H1 (cell line): ENCODE measurements around the gene TMBIM6. TPM values are rescaled to one million over a fixed set of nuclear protein-coding genes. Genes with fewer than 3 reads are reported as not detected.
A peak's percentile ranks its signal among the peaks of the same experiment; 100 is the strongest.

Experiments used
- CTCF ChIA-PET: fragments of 300-600 bp; sonication (Branson Sonifier 250); formaldehyde crosslinking; loops from one replicate; lab custom pipeline; 2021; ENCODE audit not compliant: partially characterized antibody; lab: Charles Lee
- POLR2A ChIA-PET: fragments of 300-600 bp; sonication (Branson Sonifier 250); formaldehyde crosslinking; loops from one replicate; lab custom pipeline; 2021; ENCODE audit warnings: inconsistent platforms; ENCODE audit not compliant: partially characterized antibody; lab: Charles Lee
- DNase-seq, 2 experiments: peaks; one replicate each; pipeline versions ENCODE4 v3.0.0 to v3.0.0-alpha.2; 2010 to 2022; ENCODE audit warnings: low spot score in 2 of 2, low read depth in 1 of 2, mixed read lengths in 1 of 2
- FAIRE-seq: peaks from 2 replicates; lab custom pipeline; 2011; peaks lifted over from hg19 to GRCh38; lab: Jason Lieb, UNC
- H2AFZ ChIP-seq: 2 replicates; pipeline ENCODE4 v1.8.1; 2012; ENCODE audit warnings: low read length, inconsistent platforms
- H2AK5ac ChIP-seq: 2 replicates; pipeline ENCODE4 v1.6.1; 2013; ENCODE audit warnings: low read depth, low read length
- H2BK120ac ChIP-seq: replicated peaks from 2 replicates; pipeline ENCODE3; 2013; ENCODE audit warnings: low read depth, low read length, inconsistent platforms
- H2BK12ac ChIP-seq: 2 replicates; pipeline ENCODE4 v1.6.1; 2013; ENCODE audit warnings: low read depth, low read length
- H2BK15ac ChIP-seq: 2 replicates; pipeline ENCODE4 v1.6.1; 2013; ENCODE audit warnings: low read length
- H2BK20ac ChIP-seq: 2 replicates; pipeline ENCODE4 v1.6.1; 2013; ENCODE audit warnings: low read length
- H2BK5ac ChIP-seq: 2 replicates; pipeline ENCODE4 v1.6.1; 2013; ENCODE audit warnings: low read depth, low read length
- H3K14ac ChIP-seq: 2 replicates; pipeline ENCODE4 v1.6.1; 2013; ENCODE audit warnings: inconsistent platforms; ENCODE audit not compliant: insufficient read length
- H3K18ac ChIP-seq: 2 replicates; pipeline ENCODE4 v1.6.1; 2013; ENCODE audit warnings: low read length; ENCODE audit errors: extremely low read depth
- H3K23ac ChIP-seq: 2 replicates; pipeline ENCODE4 v1.6.1; 2013; ENCODE audit warnings: inconsistent platforms; ENCODE audit not compliant: insufficient read length
- H3K23me2 ChIP-seq: 2 replicates; pipeline ENCODE4 v1.6.1; 2013; ENCODE audit warnings: low read depth, low read length
- H3K27ac ChIP-seq: 2 replicates; pipeline ENCODE4 v1.6.1; 2011; ENCODE audit warnings: low read depth, low read length, inconsistent platforms
- H3K27me3 ChIP-seq, 4 experiments: replicated peaks in 1 of 4; 1 replicate in 1 of 4; 2 replicates in 3 of 4; pipeline versions ENCODE4 v1.6.1 to v1.8.1; 2011 to 2013; ENCODE audit warnings: low read length in 3 of 4, mild to moderate bottlenecking in 3 of 4, inconsistent platforms in 2 of 4, mixed read lengths in 2 of 4, moderate library complexity in 1 of 4; ENCODE audit not compliant: control insufficient read depth in 3 of 4, insufficient read depth in 3 of 4; ENCODE audit errors: extremely low read depth in 1 of 4
- H3K36me3 ChIP-seq, 4 experiments: 2 replicates each; pipeline versions ENCODE4 v1.6.1 to v1.8.1; 2011 to 2013; ENCODE audit warnings: mild to moderate bottlenecking in 4 of 4, low read length in 3 of 4, moderate library complexity in 2 of 4, control low read depth in 1 of 4, inconsistent platforms in 1 of 4; ENCODE audit not compliant: insufficient read depth in 4 of 4, control insufficient read depth in 2 of 4
- H3K4ac ChIP-seq: replicated peaks from 2 replicates; pipeline ENCODE3; 2013; ENCODE audit warnings: low read length, low read depth, mixed read lengths, inconsistent platforms; ENCODE audit not compliant: insufficient read length
- H3K4me1 ChIP-seq, 4 experiments: replicated peaks in 1 of 4; 1 replicate in 1 of 4; 2 replicates in 3 of 4; pipeline versions ENCODE4 v1.6.1 to v1.8.1; 2011 to 2013; ENCODE audit warnings: low read length in 3 of 4, inconsistent platforms in 2 of 4, mixed read lengths in 1 of 4; ENCODE audit not compliant: insufficient read depth in 4 of 4, control insufficient read depth in 3 of 4
- H3K4me2 ChIP-seq, 2 experiments: 2 replicates each; pipeline versions ENCODE4 v1.6.1 to v1.8.1; 2011 to 2013; ENCODE audit warnings: low read depth in 2 of 2, low read length in 2 of 2, control low read depth in 1 of 2, inconsistent platforms in 1 of 2, mild to moderate bottlenecking in 1 of 2; ENCODE audit not compliant: insufficient read depth in 1 of 2
- H3K4me3 ChIP-seq, 4 experiments: fragments of 200-600, 300-600 bp in 1 of 4; sonication (generic), shearing (Covaris generic), sonication (Bioruptor Twin) in 1 of 4; 2 replicates each; pipeline versions ENCODE4 v1.5.1 to v1.8.1; 2011 to 2016; ENCODE audit warnings: low read length in 4 of 4, low read depth in 3 of 4, control low read depth in 2 of 4, inconsistent platforms in 2 of 4, mild to moderate bottlenecking in 2 of 4, mixed read lengths in 1 of 4, moderate library complexity in 1 of 4; ENCODE audit not compliant: insufficient read depth in 2 of 4; ENCODE audit errors: extremely low read depth in 1 of 4
- H3K56ac ChIP-seq: replicated peaks from 2 replicates; pipeline ENCODE3; 2013; ENCODE audit warnings: low read depth, mild to moderate bottlenecking, mixed read lengths, low read length, inconsistent platforms; ENCODE audit not compliant: insufficient read length
- H3K79me1 ChIP-seq: 2 replicates; pipeline ENCODE4 v1.6.1; 2013; ENCODE audit warnings: low read depth, low read length, control low read depth
- H3K79me2 ChIP-seq, 2 experiments: 2 replicates each; pipeline versions ENCODE4 v1.6.1 to v1.8.1; 2012 to 2013; ENCODE audit warnings: low read length in 2 of 2, mild to moderate bottlenecking in 2 of 2, inconsistent platforms in 1 of 2; ENCODE audit not compliant: insufficient read depth in 2 of 2, control insufficient read depth in 1 of 2
- H3K9ac ChIP-seq, 4 experiments: replicated peaks in 1 of 4; 1 replicate in 1 of 4; 2 replicates in 3 of 4; pipeline versions ENCODE4 v1.6.1 to v1.8.1; 2011 to 2013; ENCODE audit warnings: low read depth in 3 of 4, low read length in 3 of 4, control low read depth in 2 of 4, mild to moderate bottlenecking in 2 of 4, moderate library complexity in 2 of 4, inconsistent platforms in 1 of 4; ENCODE audit errors: extremely low read depth in 1 of 4
- H3K9me3 ChIP-seq, 2 experiments: 2 replicates each; pipeline versions ENCODE4 v1.6.1 to v1.8.1; 2012 to 2013; ENCODE audit warnings: mild to moderate bottlenecking in 2 of 2, moderate library complexity in 2 of 2, control low read depth in 1 of 2, inconsistent platforms in 1 of 2, low read depth in 1 of 2, low read length in 1 of 2, mixed read lengths in 1 of 2; ENCODE audit not compliant: insufficient read depth in 2 of 2
- H4K20me1 ChIP-seq, 2 experiments: replicated peaks in 1 of 2; 2 replicates each; pipeline versions ENCODE3 to v1.8.1; 2011 to 2013; ENCODE audit warnings: inconsistent platforms in 2 of 2, low read length in 2 of 2, mild to moderate bottlenecking in 1 of 2; ENCODE audit not compliant: insufficient read depth in 2 of 2, control insufficient read depth in 1 of 2
- H4K5ac ChIP-seq: 2 replicates; pipeline ENCODE4 v1.6.1; 2013; ENCODE audit warnings: low read length, low read depth, mixed read lengths, inconsistent platforms; ENCODE audit not compliant: insufficient read length
- H4K8ac ChIP-seq: 2 replicates; pipeline ENCODE4 v1.8.0; 2013; ENCODE audit warnings: mild to moderate bottlenecking, moderate library complexity, low read length, inconsistent platforms; ENCODE audit not compliant: insufficient read depth; ENCODE audit errors: extremely low read depth
- H4K91ac ChIP-seq: replicated peaks from 2 replicates; pipeline ENCODE3; 2013; ENCODE audit warnings: low read length, mixed read lengths, inconsistent platforms; ENCODE audit not compliant: insufficient read length
- ASH2L ChIP-seq: fragments of 200-600, 300-600 bp; sonication (generic); IDR thresholded peaks from one replicate; pipeline ENCODE4 v1.7.1; 2017; ENCODE audit warnings: low read length
- FOSL1 ChIP-seq: IDR thresholded peaks from 2 replicates; pipeline ENCODE4 v1.6.1; 2011; ENCODE audit warnings: mild to moderate bottlenecking, low read depth, low read length, moderate library complexity; ENCODE audit not compliant: insufficient read depth
- JUND ChIP-seq: IDR thresholded peaks from 2 replicates; pipeline ENCODE4 v1.6.1; 2011; ENCODE audit warnings: mild to moderate bottlenecking, improper control_type of control experiment, low read length
- POU5F1 ChIP-seq: IDR thresholded peaks from 2 replicates; pipeline ENCODE4 v1.6.1; 2011; ENCODE audit warnings: low read depth, mild to moderate bottlenecking, low read length, moderate library complexity
- TBP ChIP-seq: IDR thresholded peaks from 2 replicates; pipeline ENCODE4 v1.6.1; 2011; ENCODE audit warnings: low read depth, low read length, improper control_type of control experiment
- TEAD4 ChIP-seq: IDR thresholded peaks from 2 replicates; pipeline ENCODE4 v1.6.1; 2012; ENCODE audit warnings: low read depth, low read length, inconsistent platforms, mixed read lengths
- WGBS, 2 experiments: shearing (Covaris generic) in 1 of 2; methylation state at CpG; one replicate each; pipeline versions ENCODE4 v1.1.6 to v1.1.7; 2013 to 2015; ENCODE audit warnings: low lambda C conversion rate in 2 of 2, mixed read lengths in 2 of 2, inconsistent platforms in 1 of 2, low coverage in 1 of 2, missing lambda C conversion rate in 1 of 2; ENCODE audit not compliant: insufficient replicate concordance in 2 of 2, insufficient coverage in 1 of 2, insufficient read length in 1 of 2; ENCODE audit errors: extremely low coverage in 1 of 2, missing lambda C conversion rate in 1 of 2; 5-methylcytosine and 5-hydroxymethylcytosine counted together
- polyA plus RNA-seq, 7 experiments: library from polyadenylated mRNA; depleted of rRNA in 3 of 7; stranded (reverse) in 5 of 7; unstranded in 2 of 7; fragments of >200 nt in 5 of 7; fragments of 200-250 nt in 2 of 7; gene quantifications; 1 replicate in 5 of 7; 2 replicates in 1 of 7; 4 replicates in 1 of 7; pipeline versions ENCODE4 v1.2.1 to v1.2.3, GENCODE V29; 2011 to 2013; ENCODE audit warnings: missing spikeins in 2 of 7, mixed read lengths in 2 of 7
- total RNA-seq: library from RNA; stranded (reverse); fragmentation: NEBNext Ultra II Directional; extraction: Animal tissue kit (Norgen Biotek cat#: 25700); gene quantifications from 2 replicates; pipeline ENCODE4 v1.2.1, GENCODE V29; 2021

TMBIM6 gene
- total and polyA plus RNA-seq, 2 of the 8 experiments (the other 6 are each of a cell fraction or from before 2014, with no cell fraction given), result 423 to 556 TPM

- Histone ChIP-seq H3K56ac (peak within 1 kb of the TSS; percentile 17), H3K27me3 (peaks cover 1 to 9% (median 6%) of the 10 kb centered on the region in 4 experiments), H3K79me1 (no peaks in the 10 kb centered on the region; the same call in 1 of the 2 replicates), H3K9me3 (no peaks in the 10 kb centered on the region), H2BK120ac (no peak within 1 kb of the TSS), H3K4me2 (peak within 1 kb of the TSS; percentile 64 to 90), H4K20me1 (peaks cover 3 to 10% of the 10 kb centered on the region in 2 experiments), H3K23ac (no peak within 1 kb of the TSS), H3K18ac (no peak within 1 kb of the TSS; the same call in 1 of the 2 replicates), H2BK15ac (0 out of 2 replicates have a peak within 1 kb of the TSS, but pooled peaks have one; percentile 46), H3K36me3 (no peaks in the 10 kb centered on the region), H2AK5ac (no peak within 1 kb of the TSS), H4K91ac (peak within 1 kb of the TSS; percentile 71), H3K4me1 (peaks cover 3 to 27% (median 8%) of the 10 kb centered on the region in 4 experiments), H4K5ac (peak within 1 kb of the TSS; percentile 19), H3K9ac (peak within 1 kb of the TSS; percentile 58 to 80 (median 64); a peak in 6 of 7 replicates), H3K79me2 (peaks cover 9 to 44% of the 10 kb centered on the region in 2 experiments), H2AFZ (peak within 1 kb of the TSS; percentile 78; the same call in 1 of the 2 replicates), H3K27ac (no peak within 1 kb of the TSS), H3K23me2 (peaks cover 10% of the 10 kb centered on the region), H2BK20ac (no peak within 1 kb of the TSS), H2BK5ac (no peak within 1 kb of the TSS), H3K4me3 (peak within 1 kb of the TSS; percentile 53 to 82 (median 75)), H3K14ac (no peak within 1 kb of the TSS), H2BK12ac (peak within 1 kb of the TSS; percentile 65; the same call in 1 of the 2 replicates), H3K4ac (peak within 1 kb of the TSS; percentile 0), H4K8ac (peak within 1 kb of the TSS; percentile 94)
- DNase-seq (peak; percentile 77 to 99), FAIRE-seq (no peak)
- 5% methylated on average over 24 of the region's 93 CpGs; no CpG with 5 or more reads in 1 of the 2 experiments for WGBS, 2 experiments
- ChIA-PET POLR2A (interaction anchor here (0.6 to 6.2 kb wide), 14 partner anchors 10 to 121 kb away, joined by 3 to 34 read pairs (median 5); partner anchors contain the start of genes NCKAP5L and TMBIM6), CTCF (interaction anchor here (0.6 to 10.3 kb wide), 19 partner anchors 10 to 205 kb away, joined by 3 to 222 read pairs (median 5); no protein-coding TSS in a partner anchor)
- TF ChIP-seq TBP (peak; percentile 22; the same call in 1 of the 2 replicates), JUND (peak; percentile 17; the same call in 1 of the 2 replicates), FOSL1 (0 out of 2 replicates have a peak, but pooled peaks have one; percentile 43), ASH2L (no peak), TEAD4 (0 out of 2 replicates have a peak, but pooled peaks have one; percentile 1), POU5F1 (no peak)
Measured at GRCh38 chr12:49707128-49707811, 34.1 kb upstream of the TMBIM6 start, which contains the start of gene FMNL3. TSS of gene FMNL3 (minus strand) at chr12:49707405. CDS start at chr12:49707180, 225 bp downstream.
